ENCODE data around the gene ARHGEF7. TPM values are rescaled to one million over a fixed set of nuclear protein-coding genes. Genes with fewer than 3 reads are reported as not detected.

Gene ARHGEF7
- polyA plus RNA-seq, 1 donor (not counting 4 experiments of a cell fraction or from before 2014, with no cell fraction given) = 25.2 TPM

DNA sequence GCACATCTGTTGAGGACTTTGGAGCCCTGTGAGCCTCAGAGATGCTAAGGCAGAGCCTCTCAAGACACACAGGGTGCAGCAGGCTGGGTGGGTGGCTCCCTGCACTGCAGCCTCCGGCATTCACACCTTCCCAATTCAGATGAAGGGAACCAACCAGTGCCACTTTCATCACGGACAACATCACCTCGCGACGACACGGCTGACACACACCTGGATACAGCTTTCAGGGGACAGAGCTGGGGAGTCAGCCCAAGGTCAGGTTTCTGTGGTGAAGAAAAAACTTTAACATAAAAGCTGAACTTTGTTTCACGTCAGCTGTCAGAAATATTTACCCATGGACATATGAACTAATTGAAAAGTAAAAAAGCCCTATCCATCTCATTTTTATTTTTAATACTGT is 24.9 kb upstream of the ARHGEF7 start:
- Histone ChIP-seq H3K9me3 (ENCODE audit: control insufficient read depth, low read depth, low read length) (no peaks in the 10 kb centered on the region), H3K4me3 (ENCODE audit: control insufficient read depth in 2 of 3, extremely low read depth in 1 of 3, insufficient read depth in 2 of 3, low read depth in 1 of 3, low read length in 3 of 3) (no peak overlapping the region), H3K9me1 (ENCODE audit: control insufficient read depth, extremely low read depth, insufficient read depth, low read length) (no peaks in the 10 kb centered on the region), H3K9ac (ENCODE audit: control insufficient read depth, extremely low read depth, insufficient read depth, low read length) (no peak overlapping the region), H3K36me3 (ENCODE audit: control insufficient read depth in 2 of 2, extremely low read depth in 1 of 2, insufficient read depth in 2 of 2, low read length in 2 of 2) (no peaks in the 10 kb centered on the region), H3K4me2 (ENCODE audit: control insufficient read depth, extremely low read depth, insufficient read depth, low read depth, low read length) (no peak overlapping the region), H3K4me1 (ENCODE audit: control insufficient read depth, extremely low read depth, insufficient read depth, low read length) (no peaks in the 10 kb centered on the region), H3K27ac (ENCODE audit: control insufficient read depth, insufficient read depth, low read length) (no peak overlapping the region), H3K79me2 (ENCODE audit: control insufficient read depth, insufficient read depth, low read length) (no peaks in the 10 kb centered on the region), H2AFZ (ENCODE audit: control insufficient read depth, low read length) (no peak overlapping the region), H3K27me3 (ENCODE audit: control insufficient read depth, extremely low read depth, insufficient read depth, low read length) (peaks cover 27% of the 10 kb centered on the region), H4K20me1 (ENCODE audit: control insufficient read depth, extremely low read depth, insufficient read depth, low read length) (no peaks in the 10 kb centered on the region)
- DNase-seq (ENCODE audit: low read depth, low spot score) (no peak), FAIRE-seq (no peak)
- dilution Hi-C loops (cut with MboI; ENCODE audit: extremely low pct_ligation_motif_present, low sequenced_read_pairs) = no loop called here
- no peak for TF ChIP-seq EZH2 (IDR thresholded peaks at IDR 0.05; ENCODE audit: low read length)
- no peak for TF ChIP-seq CTCF (optimal IDR thresholded peaks at IDR 0.05 in 1 of 3, IDR thresholded peaks at IDR 0.05 in 1 of 3, conservative IDR thresholded peaks at IDR 0.05 in 1 of 3; ENCODE audit: extremely low read depth in 1 of 3, insufficient read depth in 2 of 3, low read length in 3 of 3)

DNA sequence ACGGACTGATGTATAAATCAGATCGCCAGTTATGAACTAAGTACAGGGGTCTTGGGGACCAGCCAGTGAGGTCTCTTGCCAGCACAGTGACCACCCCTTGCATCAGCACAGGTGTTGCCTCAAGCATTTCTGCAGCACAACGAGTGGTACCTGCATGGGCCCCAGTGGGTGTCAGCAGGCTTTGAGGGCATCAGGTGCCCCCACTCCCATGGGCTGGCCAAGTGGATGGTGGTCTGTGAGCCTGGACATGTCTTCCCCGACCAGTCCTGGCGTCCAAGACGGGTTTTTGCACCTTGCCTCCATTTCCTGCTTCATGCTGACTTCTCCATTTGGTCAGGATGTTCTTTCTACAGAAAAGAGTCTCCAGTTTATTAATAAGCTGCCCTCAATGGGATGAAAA is 22.4 kb upstream of the ARHGEF7 start:
- peaks cover 51% of the 10 kb centered on the region for H3K27me3 ChIP-seq (ENCODE audit: control insufficient read depth, extremely low read depth, insufficient read depth, low read length)

More for the DNA sequence above, 22.4 kb upstream of the ARHGEF7 start:
- no peak overlapping the region for H3K4me2 ChIP-seq (ENCODE audit: control insufficient read depth, extremely low read depth, insufficient read depth, low read depth, low read length)
- no peaks in the 10 kb centered on the region for H3K36me3 ChIP-seq (ENCODE audit: control insufficient read depth in 2 of 2, extremely low read depth in 1 of 2, insufficient read depth in 2 of 2, low read length in 2 of 2)
- no peak overlapping the region for H3K4me3 ChIP-seq (ENCODE audit: control insufficient read depth in 2 of 3, extremely low read depth in 1 of 3, insufficient read depth in 2 of 3, low read depth in 1 of 3, low read length in 3 of 3)
- H3K27ac ChIP-seq (ENCODE audit: control insufficient read depth, insufficient read depth, low read length) = no peak overlapping the region
- no peak overlapping the region for H3K9ac ChIP-seq (ENCODE audit: control insufficient read depth, extremely low read depth, insufficient read depth, low read length)
- H4K20me1 ChIP-seq (ENCODE audit: control insufficient read depth, extremely low read depth, insufficient read depth, low read length) = no peaks in the 10 kb centered on the region
- no peaks in the 10 kb centered on the region for H3K79me2 ChIP-seq (ENCODE audit: control insufficient read depth, insufficient read depth, low read length)
- DNase-seq (ENCODE audit: low read depth, low spot score) = no peak
- no peak overlapping the region for H2AFZ ChIP-seq (ENCODE audit: control insufficient read depth, low read length)
- no peaks in the 10 kb centered on the region for H3K4me1 ChIP-seq (ENCODE audit: control insufficient read depth, extremely low read depth, insufficient read depth, low read length)
- H3K9me1 ChIP-seq (ENCODE audit: control insufficient read depth, extremely low read depth, insufficient read depth, low read length) = no peaks in the 10 kb centered on the region
- H3K9me3 ChIP-seq (ENCODE audit: control insufficient read depth, low read depth, low read length) = no peaks in the 10 kb centered on the region
- TF ChIP-seq CTCF (optimal IDR thresholded peaks at IDR 0.05 in 1 of 3, IDR thresholded peaks at IDR 0.05 in 1 of 3, conservative IDR thresholded peaks at IDR 0.05 in 1 of 3; ENCODE audit: extremely low read depth in 1 of 3, insufficient read depth in 2 of 3, low read length in 3 of 3) = no peak
- no peak for TF ChIP-seq EZH2 (IDR thresholded peaks at IDR 0.05; ENCODE audit: low read length)
- dilution Hi-C loops (cut with MboI; ENCODE audit: extremely low pct_ligation_motif_present, low sequenced_read_pairs) = no loop called here
- FAIRE-seq = no peak
